Mesothelial cell of epicardium (in vitro differentiated cells): ENCODE results near the gene IFI35. TPM values are rescaled to one million over a fixed set of nuclear protein-coding genes. Genes with fewer than 3 reads are reported as not detected.

Experiments
- DNase-seq, 2 experiments: peaks; one replicate each; pipeline ENCODE4 v3.0.0; 2021; ENCODE audit warnings: low spot score in 2 of 2; ENCODE audit not compliant: unreplicated experiment in 2 of 2
- H3K27ac Mint-ChIP-seq: 2 replicates; pipeline ENCODE4 v1.8.0; 2021; ENCODE audit warnings: mixed read lengths
- H3K27me3 Mint-ChIP-seq: 2 replicates; pipeline ENCODE4 v1.8.0; 2021; ENCODE audit warnings: low read depth, mixed read lengths
- H3K36me3 Mint-ChIP-seq: 2 replicates; pipeline ENCODE4 v1.8.0; 2021; ENCODE audit warnings: mixed read lengths
- H3K4me1 Mint-ChIP-seq: 2 replicates; pipeline ENCODE4 v1.8.0; 2021; ENCODE audit warnings: mixed read lengths
- H3K4me3 Mint-ChIP-seq: 2 replicates; pipeline ENCODE4 v1.8.0; 2021; ENCODE audit warnings: mild to moderate bottlenecking, moderate library complexity, mixed read lengths
- H3K9me3 Mint-ChIP-seq: 2 replicates; pipeline ENCODE4 v1.8.0; 2021; ENCODE audit warnings: mixed read lengths
- total RNA-seq: library from RNA; stranded (reverse); gene quantifications from 3 replicates; pipeline ENCODE4 v1.2.1, GENCODE V29; 2021
- TF ChIP-seq, protein P1 (sequence below): fragments of 200-600 bp; sonication (generic); IDR thresholded peaks from one replicate; pipeline ENCODE4 v1.5.0; 2021; ENCODE audit warnings: antibody characterized with exemption; ENCODE audit not compliant: unreplicated experiment

IFI35 gene
- total RNA-seq, 1 donor from 2014 or later, result 5.6 TPM

DNA sequence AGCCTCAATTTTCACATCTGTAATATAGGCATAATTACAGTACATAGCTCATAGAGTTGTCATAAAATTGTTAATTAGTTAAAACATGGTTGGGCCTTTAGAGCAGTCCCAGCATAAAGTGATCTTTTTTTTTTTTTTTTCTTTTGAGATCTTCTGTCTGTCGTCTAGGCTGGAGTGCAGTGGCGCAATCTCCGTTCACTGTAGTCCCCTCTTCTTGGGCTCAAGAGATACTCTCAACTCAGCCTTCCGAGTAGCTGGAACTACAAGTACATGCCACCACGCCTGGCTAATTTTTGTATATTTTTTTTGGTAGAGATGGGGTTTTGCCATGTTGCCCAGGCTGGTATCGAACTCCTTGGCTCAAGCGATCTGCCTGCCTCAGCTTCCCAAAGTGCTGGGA is 49.5 kb downstream of the IFI35 start:
- H3K4me3 Mint-ChIP-seq, result no peak overlapping the region

DNA sequence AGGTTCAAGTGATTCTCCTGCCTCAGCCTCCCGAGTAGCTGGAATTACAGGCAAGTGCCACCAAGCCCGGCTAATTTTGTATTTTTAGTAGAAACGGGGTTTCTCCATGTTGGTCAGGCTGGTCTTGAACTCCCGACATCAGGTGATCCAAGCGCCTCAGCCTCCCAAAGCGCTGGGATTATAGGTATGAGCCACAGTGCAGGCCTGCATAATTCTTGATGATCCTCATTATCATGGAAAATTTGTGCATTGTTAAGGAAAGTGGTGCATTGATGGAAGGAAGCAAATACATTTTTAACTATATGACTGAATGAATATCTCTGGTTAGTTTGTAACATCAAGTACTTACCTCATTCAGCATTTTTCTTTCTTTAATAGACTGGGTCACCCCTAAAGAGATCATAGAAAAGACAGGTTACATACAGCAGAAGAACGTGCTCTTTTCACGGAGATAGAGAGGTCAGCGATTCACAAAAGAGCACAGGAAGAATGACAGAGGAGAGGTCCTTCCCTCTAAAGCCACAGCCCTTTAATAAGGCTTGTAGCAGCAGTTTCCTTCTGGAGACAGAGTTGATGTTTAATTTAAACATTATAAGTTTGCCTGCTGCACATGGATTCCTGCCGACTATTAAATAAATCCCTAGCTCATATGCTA is 56.5 kb downstream of the IFI35 start:
- Mint-ChIP-seq H3K4me1 (no peaks in the 10 kb centered on the region), H3K4me3 (no peak overlapping the region), H3K27me3 (no peaks in the 10 kb centered on the region), H3K36me3 (no peaks in the 10 kb centered on the region), H3K9me3 (no peaks in the 10 kb centered on the region), H3K27ac (no peak overlapping the region)
- TF ChIP-seq, protein P1, sequence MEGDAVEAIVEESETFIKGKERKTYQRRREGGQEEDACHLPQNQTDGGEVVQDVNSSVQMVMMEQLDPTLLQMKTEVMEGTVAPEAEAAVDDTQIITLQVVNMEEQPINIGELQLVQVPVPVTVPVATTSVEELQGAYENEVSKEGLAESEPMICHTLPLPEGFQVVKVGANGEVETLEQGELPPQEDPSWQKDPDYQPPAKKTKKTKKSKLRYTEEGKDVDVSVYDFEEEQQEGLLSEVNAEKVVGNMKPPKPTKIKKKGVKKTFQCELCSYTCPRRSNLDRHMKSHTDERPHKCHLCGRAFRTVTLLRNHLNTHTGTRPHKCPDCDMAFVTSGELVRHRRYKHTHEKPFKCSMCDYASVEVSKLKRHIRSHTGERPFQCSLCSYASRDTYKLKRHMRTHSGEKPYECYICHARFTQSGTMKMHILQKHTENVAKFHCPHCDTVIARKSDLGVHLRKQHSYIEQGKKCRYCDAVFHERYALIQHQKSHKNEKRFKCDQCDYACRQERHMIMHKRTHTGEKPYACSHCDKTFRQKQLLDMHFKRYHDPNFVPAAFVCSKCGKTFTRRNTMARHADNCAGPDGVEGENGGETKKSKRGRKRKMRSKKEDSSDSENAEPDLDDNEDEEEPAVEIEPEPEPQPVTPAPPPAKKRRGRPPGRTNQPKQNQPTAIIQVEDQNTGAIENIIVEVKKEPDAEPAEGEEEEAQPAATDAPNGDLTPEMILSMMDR, result no peak
- DNase-seq, result no peak

More for the DNA sequence above, 49.5 kb downstream of the IFI35 start:
- no peak for DNase-seq
- no peaks in the 10 kb centered on the region for H3K27me3 Mint-ChIP-seq
- H3K36me3 Mint-ChIP-seq, result peaks cover 9% of the 10 kb centered on the region
- TF ChIP-seq, protein P1, result no peak
- no peak overlapping the region for H3K27ac Mint-ChIP-seq
- no peaks in the 10 kb centered on the region for H3K4me1 Mint-ChIP-seq
- H3K9me3 Mint-ChIP-seq, result no peaks in the 10 kb centered on the region

Other genes with a start within 250 kb of the IFI35 start
- gene RAMP2, start 245.6 kb upstream of the IFI35 start, total RNA-seq, result 19.5 to 22.3 TPM (median 21.6 TPM) in 3 replicates
- gene VPS25, start 233.3 kb upstream of the IFI35 start, total RNA-seq, result 59.4 to 65.0 TPM (median 64.9 TPM) in 3 replicates
- gene WNK4, start 226.2 kb upstream of the IFI35 start, total RNA-seq, result 1.3 to 1.8 TPM (median 1.7 TPM) in 3 replicates
- gene COA3, start 208.1 kb upstream of the IFI35 start, total RNA-seq, result 52.4 to 57.4 TPM (median 54.3 TPM) in 3 replicates
- gene CNTD1, start 207.9 kb upstream of the IFI35 start, total RNA-seq, result 0.09 to 0.14 TPM in 2 of 3 replicates, not detected in the other
- 54.5 to 55.8 TPM (median 55.2 TPM) in 3 replicates for gene BECN1, start 182.5 kb upstream of the IFI35 start, total RNA-seq
- gene PSME3, start 173.4 kb upstream of the IFI35 start, total RNA-seq, result 88.7 to 92.8 TPM (median 92.0 TPM) in 3 replicates
- 3.0 to 3.8 TPM (median 3.4 TPM) in 3 replicates for gene AOC2, start 162.2 kb upstream of the IFI35 start, total RNA-seq
- gene AOC3, start 155.6 kb upstream of the IFI35 start, total RNA-seq, result 1.5 to 2.3 TPM (median 1.9 TPM) in 3 replicates
- not detected in 3 replicates for gene G6PC1, start 106.0 kb upstream of the IFI35 start, total RNA-seq
- 58.6 to 66.0 TPM (median 59.1 TPM) in 3 replicates for gene AARSD1, start 42.3 kb upstream of the IFI35 start, total RNA-seq
- gene PTGES3L, start 26.7 kb upstream of the IFI35 start, total RNA-seq, result 1.5 to 2.0 TPM (median 1.6 TPM) in 3 replicates
- gene RUNDC1, start 26.2 kb upstream of the IFI35 start, total RNA-seq, result 13.1 to 13.9 TPM (median 13.2 TPM) in 3 replicates
- gene RPL27, start 8.4 kb upstream of the IFI35 start, total RNA-seq, result 1,019 to 1,067 TPM (median 1,060 TPM) in 3 replicates
- 211 to 222 TPM (median 211 TPM) in 3 replicates for gene VAT1, start 15.6 kb downstream of the IFI35 start, total RNA-seq
- 7.6 to 8.7 TPM (median 8.7 TPM) in 3 replicates for gene RND2, start 18.4 kb downstream of the IFI35 start, total RNA-seq
- gene BRCA1, start 118.6 kb downstream of the IFI35 start, total RNA-seq, result 12.5 to 15.5 TPM (median 12.6 TPM) in 3 replicates
- gene NBR1, start 164.4 kb downstream of the IFI35 start, total RNA-seq, result 61.6 to 63.5 TPM (median 63.3 TPM) in 3 replicates
- gene TMEM106A, start 205.1 kb downstream of the IFI35 start, total RNA-seq, result 12.6 to 14.1 TPM (median 13.3 TPM) in 3 replicates
- gene CCDC200, start 221.8 kb downstream of the IFI35 start, total RNA-seq, result not detected in 3 replicates
- gene RNU2-1, start 227.2 kb downstream of the IFI35 start, total RNA-seq, result 5,898 to 7,362 TPM (median 7,002 TPM) in 3 replicates